ENCODE results near the gene ACTL8. TPM values are rescaled to one million over a fixed set of nuclear protein-coding genes. Genes with fewer than 3 reads are reported as not detected.

Gene ACTL8, protein sequence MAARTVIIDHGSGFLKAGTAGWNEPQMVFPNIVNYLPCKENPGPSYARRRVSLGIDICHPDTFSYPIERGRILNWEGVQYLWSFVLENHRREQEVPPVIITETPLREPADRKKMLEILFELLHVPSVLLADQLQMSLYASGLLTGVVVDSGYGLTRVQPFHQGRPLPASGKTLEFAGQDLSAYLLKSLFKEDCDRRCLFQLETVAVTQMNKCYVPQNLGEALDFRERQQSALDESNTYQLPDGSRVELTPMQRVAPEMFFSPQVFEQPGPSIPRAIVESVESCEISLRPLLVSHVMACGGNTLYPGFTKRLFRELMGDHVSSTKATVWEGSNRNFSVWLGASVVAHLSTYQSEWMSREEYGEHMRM
- under 0.01 TPM in 1 of 2 replicates, not detected in the other for total RNA-seq

GRCh38 chr1:17755120-17755519, at the start of gene ACTL8:
ACTL8 (plus strand) TSS chr1:17755333; CDS start chr1:17823009, 67,676 bp downstream.

Other genes starting within 250 kb of the ACTL8 start
- 5.6 and 5.8 TPM in 2 replicates for gene ARHGEF10L, start 215.6 kb upstream of the ACTL8 start, total RNA-seq